Lung (tissue), 12 donors: ENCODE data around the gene MEN1. TPM values are rescaled to one million over a fixed set of nuclear protein-coding genes. Genes with fewer than 3 reads are reported as not detected.

Experiments used
- ATAC-seq: fragments of 200-7000 bp; cut with Tn5 transposase; one replicate; pipeline ENCODE4 v1.9.1; 2020; ENCODE audit warnings: moderate number of reproducible peaks; ENCODE audit not compliant: insufficient read depth, low FRiP score
- DNase-seq, 3 donors: peaks; one replicate each; pipeline ENCODE4 v3.0.0-alpha.2; 2013 to 2017
- H3K27ac ChIP-seq, 2 donors: one replicate each; pipeline ENCODE4 v1.5.1; 2013; ENCODE audit warnings: mild to moderate bottlenecking in 2 of 2, moderate library complexity in 2 of 2, control low read depth in 1 of 2, inconsistent platforms in 1 of 2, low read depth in 1 of 2, low read length in 1 of 2
- H3K27me3 ChIP-seq, 3 donors: one replicate each; pipeline ENCODE4 v1.5.1; 2013; ENCODE audit warnings: low read length in 2 of 3; ENCODE audit not compliant: control insufficient read depth in 3 of 3, insufficient read depth in 3 of 3
- H3K36me3 ChIP-seq, 4 donors: one replicate each; pipeline ENCODE4 v1.5.1; 2013; ENCODE audit warnings: low read length in 4 of 4, mild to moderate bottlenecking in 1 of 4, moderate library complexity in 1 of 4; ENCODE audit not compliant: control insufficient read depth in 4 of 4, insufficient read depth in 4 of 4
- H3K4me1 ChIP-seq, 5 donors: one replicate each; pipeline ENCODE4 v1.5.1; 2013; ENCODE audit warnings: low read length in 5 of 5, mild to moderate bottlenecking in 2 of 5, moderate library complexity in 1 of 5; ENCODE audit not compliant: control insufficient read depth in 5 of 5, insufficient read depth in 5 of 5
- H3K4me3 ChIP-seq: one replicate; pipeline ENCODE4 v1.5.1; 2013; ENCODE audit warnings: mild to moderate bottlenecking, control low read depth, moderate library complexity
- H3K9ac ChIP-seq, 2 donors: one replicate each; pipeline ENCODE4 v1.5.1; 2013; ENCODE audit warnings: low read length in 2 of 2, control low read depth in 1 of 2; ENCODE audit not compliant: insufficient read depth in 1 of 2
- H3K9me3 ChIP-seq, 4 donors: one replicate each; pipeline ENCODE4 v1.5.1; 2013; ENCODE audit warnings: low read length in 3 of 4, mild to moderate bottlenecking in 1 of 4, moderate library complexity in 1 of 4; ENCODE audit not compliant: control insufficient read depth in 4 of 4, insufficient read depth in 3 of 4
- CTCF ChIP-seq: IDR thresholded peaks from 2 replicates; pipeline ENCODE4 v1.5.1; 2012; ENCODE audit warnings: mild to moderate bottlenecking; ENCODE audit errors: control extremely low read depth, extremely low read depth
- WGBS, 2 donors: extraction: QIAGEN DNeasy Blood & Tissue Kit; methylation state at CpG; one replicate each; pipeline ENCODE4 v1.1.7; 2013; 5-methylcytosine and 5-hydroxymethylcytosine counted together
- polyA plus RNA-seq, 2 donors: library from polyadenylated mRNA; stranded (reverse); fragments of 200-250 nt; gene quantifications; one replicate each; pipeline ENCODE4 v1.2.1, GENCODE V29; 2013
- total RNA-seq, 2 donors: library from RNA; depleted of rRNA in 1 of 2; stranded (reverse); fragments of >200 nt in 1 of 2; gene quantifications; one replicate each; pipeline ENCODE4 v1.2.1, GENCODE V29; 2014 to 2021
- donor health status: control.
- donor health status: control.
- donor health status: Bipolar disorder and iron deficiency.
- donor health status: healthy.
- donor health status: DM: yes; HTN: yes; CAD: no.

Gene MEN1
- total and polyA plus RNA-seq, 4 donors = 15.0 to 24.9 (median 18.6) TPM

GRCh38 chr11:64765291-64765850 is 45.0 kb downstream of the MEN1 start:
- WGBS, 2 donors = 90 to 93% methylated on average over 29 to 30 of the region's 30 CpGs
- TF ChIP-seq CTCF = no peak
- Histone ChIP-seq H3K9me3 (no peaks in the 10 kb centered on the region), H3K4me1 (peaks cover 0 to 5% (median 3%) of the 10 kb centered on the region in 5 donors), H3K27me3 (no peaks in the 10 kb centered on the region), H3K4me3 (no peak overlapping the region), H3K36me3 (peaks cover 57 to 78% (median 59%) of the 10 kb centered on the region in 4 donors), H3K9ac (no peak overlapping the region), H3K27ac (no peak overlapping the region)
- DNase-seq (no peak), ATAC-seq (no peak)

- TF ChIP-seq CTCF = no peak
Observed at GRCh38 chr11:64764753-64765152, 45.6 kb downstream of the MEN1 start.

GRCh38 chr11:64764040-64764611 is 46.2 kb downstream of the MEN1 start:
- Histone ChIP-seq H3K4me3 (no peak overlapping the region), H3K27ac (peak overlapping the region in 1 of 2 donors; percentile 57), H3K27me3 (no peaks in the 10 kb centered on the region), H3K4me1 (peaks cover 0 to 17% (median 8%) of the 10 kb centered on the region in 5 donors), H3K9me3 (no peaks in the 10 kb centered on the region), H3K9ac (no peak overlapping the region), H3K36me3 (peaks cover 44 to 66% (median 47%) of the 10 kb centered on the region in 4 donors)
- WGBS, 2 donors = 50 to 64% methylated on average over 11 of the region's 11 CpGs
- ATAC-seq (no peak), DNase-seq (no peak)
- TF ChIP-seq CTCF = no peak

More at GRCh38 chr11:64764753-64765152, 45.6 kb downstream of the MEN1 start:
- WGBS, 2 donors = 88 to 91% methylated on average over 8 of the region's 8 CpGs
- ATAC-seq (no peak), DNase-seq (no peak)
- H3K9me3 ChIP-seq = no peaks in the 10 kb centered on the region
- peaks cover 0 to 11% (median 8%) of the 10 kb centered on the region in 5 donors for H3K4me1 ChIP-seq
- H3K4me3 ChIP-seq = no peak overlapping the region
- H3K27ac ChIP-seq = peak overlapping the region in 1 of 2 donors; percentile 17
- H3K9ac ChIP-seq = no peak overlapping the region
- H3K36me3 ChIP-seq = peaks cover 50 to 72% (median 53%) of the 10 kb centered on the region in 4 donors
- no peaks in the 10 kb centered on the region for H3K27me3 ChIP-seq
